ENCODE measurements around the gene PSMB10. TPM values are rescaled to one million over a fixed set of nuclear protein-coding genes. Genes with fewer than 3 reads are reported as not detected.

PSMB10 gene
- total RNA-seq, 1 experiment from 2014 or later: 24.5 TPM

- no peaks in the 10 kb centered on the region for H3K9me3 ChIP-seq (ENCODE audit: control insufficient read depth, low read depth, low read length)
- H2BK20ac ChIP-seq (ENCODE audit: low read depth, low read length, poor library complexity, severe bottlenecking): no peak overlapping the region
- Mint-ChIP-seq H3K4me3 (no peak overlapping the region), H3K27me3 (ENCODE audit: low read depth) (no peaks in the 10 kb centered on the region), H3K4me1 (peaks cover 18 to 21% of the 10 kb centered on the region in 2 experiments), H3K9me3 (no peaks in the 10 kb centered on the region), H3K36me3 (ENCODE audit: insufficient read depth in 1 of 3, low read depth in 3 of 3) (peaks cover 5 to 17% (median 5%) of the 10 kb centered on the region in 3 experiments; a peak in 5 of 7 replicates), H3K27ac (no peak overlapping the region)
- no peaks in the 10 kb centered on the region for H3K27me3 ChIP-seq (ENCODE audit: insufficient read depth, low read length)
- H4K8ac ChIP-seq (replicated peaks; ENCODE audit: insufficient read length, low read depth, low read length): no peak overlapping the region
- no peak overlapping the region for H2BK12ac ChIP-seq (ENCODE audit: insufficient read length, low read depth, low read length)
- H3K23me2 ChIP-seq (ENCODE audit: insufficient read length, low read depth, low read length, poor library complexity, severe bottlenecking): no peaks in the 10 kb centered on the region
- H3K4me1 ChIP-seq (ENCODE audit: insufficient read depth, low read length): peaks cover 7% of the 10 kb centered on the region; the same call in 1 of the 2 replicates
- no peak overlapping the region for H3K9ac ChIP-seq (ENCODE audit: extremely low read depth, insufficient read length, low read length)
- no peak overlapping the region for H3K4ac ChIP-seq (ENCODE audit: low read depth, low read length)
- H3K56ac ChIP-seq (ENCODE audit: insufficient read length, low read depth, low read length): no peak overlapping the region
- no peak overlapping the region for H3K14ac ChIP-seq (ENCODE audit: insufficient read depth, low read length)
- TF ChIP-seq CTCF (conservative IDR thresholded peaks at IDR 0.05): 0 out of 3 replicates have a peak, but pooled peaks have one; percentile 23
- no peaks in the 10 kb centered on the region for H3K79me1 ChIP-seq (ENCODE audit: insufficient read depth, low read depth, low read length, poor library complexity, severe bottlenecking)
- H3T11ph ChIP-seq (ENCODE audit: low read length): no peak overlapping the region
- H2AK5ac ChIP-seq (ENCODE audit: insufficient read length, low read length): no peak overlapping the region
- H2BK5ac ChIP-seq (ENCODE audit: insufficient read length, low read length): no peak overlapping the region
- H3K79me2 ChIP-seq (ENCODE audit: insufficient read depth, low read length): no peaks in the 10 kb centered on the region
- H2BK15ac ChIP-seq (ENCODE audit: low read depth, low read length): no peak overlapping the region
- no peak overlapping the region for H4K91ac ChIP-seq (ENCODE audit: insufficient read length, low read depth, low read length)
- H3K18ac ChIP-seq (ENCODE audit: insufficient read length, low read depth, low read length): no peak overlapping the region
- DNase-seq: no peak
- H3K27ac ChIP-seq (ENCODE audit: insufficient read length, low read depth, low read length): no peak overlapping the region
- no peaks in the 10 kb centered on the region for H4K20me1 ChIP-seq (ENCODE audit: control insufficient read depth, insufficient read depth, insufficient read length)
- H4K5ac ChIP-seq (ENCODE audit: insufficient read length, low read depth, low read length): no peak overlapping the region
- no CpG with 5 or more reads among the region's 6 CpGs for WGBS (ENCODE audit: extremely low coverage, insufficient read length, low lambda C conversion rate)
- no peak overlapping the region for H2BK120ac ChIP-seq (ENCODE audit: low read depth, low read length, poor library complexity, severe bottlenecking)
- H3K23ac ChIP-seq (ENCODE audit: insufficient read length, low read depth, low read length): no peak overlapping the region
- no peak overlapping the region for H3K4me2 ChIP-seq (ENCODE audit: insufficient read depth, insufficient read length, low read length)
- H2AFZ ChIP-seq (ENCODE audit: low read length): no peak overlapping the region
Measured at GRCh38 chr16:67919622-67920221, 16.9 kb downstream of the PSMB10 start.
